OCI-M1 (cell line): Measurements from ENCODE around the gene MECR.

Experiments used
- DNase-seq: peaks from one replicate; lab custom pipeline; 2025; lab: John Stamatoyannopoulos, UW

MECR gene, protein sequence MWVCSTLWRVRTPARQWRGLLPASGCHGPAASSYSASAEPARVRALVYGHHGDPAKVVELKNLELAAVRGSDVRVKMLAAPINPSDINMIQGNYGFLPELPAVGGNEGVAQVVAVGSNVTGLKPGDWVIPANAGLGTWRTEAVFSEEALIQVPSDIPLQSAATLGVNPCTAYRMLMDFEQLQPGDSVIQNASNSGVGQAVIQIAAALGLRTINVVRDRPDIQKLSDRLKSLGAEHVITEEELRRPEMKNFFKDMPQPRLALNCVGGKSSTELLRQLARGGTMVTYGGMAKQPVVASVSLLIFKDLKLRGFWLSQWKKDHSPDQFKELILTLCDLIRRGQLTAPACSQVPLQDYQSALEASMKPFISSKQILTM

DNA sequence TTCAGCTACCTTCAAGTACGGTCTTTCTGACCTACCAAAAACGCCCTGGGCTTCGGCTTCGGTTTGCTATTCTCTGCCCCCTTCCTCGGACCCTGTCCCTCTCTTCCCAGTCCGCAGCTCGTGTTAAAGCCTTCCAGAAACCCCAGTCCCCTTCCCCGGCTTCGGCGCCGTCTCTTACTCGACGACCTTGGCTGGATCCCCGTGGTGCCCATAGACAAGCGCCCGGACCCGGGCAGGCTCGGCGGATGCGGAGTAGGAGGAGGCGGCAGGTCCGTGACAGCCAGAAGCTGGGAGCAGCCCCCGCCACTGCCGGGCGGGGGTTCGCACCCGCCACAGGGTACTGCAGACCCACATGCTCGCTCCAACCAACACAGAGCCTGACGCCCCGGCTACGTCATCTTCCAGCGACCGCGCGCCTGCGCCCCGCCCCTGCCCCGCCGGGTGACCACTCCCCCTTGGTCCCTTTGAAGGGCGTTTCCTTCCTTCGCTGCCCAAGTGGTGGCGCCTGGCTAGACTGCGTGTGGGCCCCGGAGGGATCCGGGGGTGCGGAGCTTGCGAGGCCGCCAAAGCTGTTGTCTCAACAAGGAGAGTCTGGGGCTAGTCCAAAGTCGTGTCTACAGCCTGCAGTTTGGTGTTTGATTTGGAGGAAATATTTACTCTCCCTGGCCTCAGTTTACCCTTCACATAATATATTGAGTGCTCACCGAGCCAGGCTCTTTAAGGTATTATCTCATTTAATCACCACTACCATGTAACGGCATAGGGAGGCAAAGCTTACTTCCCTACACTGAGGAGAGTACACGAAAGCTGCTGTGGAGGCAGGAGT is at the start of gene MECR:
Gene MECR, minus strand, starts transcription at position 382 of the 826 bp plus-strand sequence. Its CDS starts 28 bp downstream, at position 354.
- peak; percentile 95 for DNase-seq

DNA sequence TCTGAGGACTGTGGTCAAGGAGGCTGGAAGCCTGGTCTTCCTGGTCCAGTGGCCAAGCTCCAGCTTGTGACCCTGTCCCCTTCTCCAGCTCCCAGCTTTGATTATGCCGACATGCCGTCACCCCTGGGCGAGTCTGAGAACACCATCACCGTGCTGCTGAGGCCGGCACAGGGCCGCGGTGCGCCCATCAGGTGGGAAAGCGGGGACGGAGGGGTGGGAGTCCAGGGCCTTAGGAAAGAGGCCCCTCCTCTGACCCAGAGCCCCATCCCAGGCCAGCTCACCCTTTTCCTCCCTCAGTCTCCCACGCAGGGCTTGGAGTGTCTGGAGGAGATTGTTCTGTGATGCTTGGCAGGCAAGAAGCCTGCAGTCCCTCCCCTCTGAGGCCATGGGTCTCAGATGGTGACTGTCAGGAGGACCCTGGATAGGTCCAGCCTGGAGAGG is 49.2 kb upstream of the MECR start:
- DNase-seq = no peak

DNA sequence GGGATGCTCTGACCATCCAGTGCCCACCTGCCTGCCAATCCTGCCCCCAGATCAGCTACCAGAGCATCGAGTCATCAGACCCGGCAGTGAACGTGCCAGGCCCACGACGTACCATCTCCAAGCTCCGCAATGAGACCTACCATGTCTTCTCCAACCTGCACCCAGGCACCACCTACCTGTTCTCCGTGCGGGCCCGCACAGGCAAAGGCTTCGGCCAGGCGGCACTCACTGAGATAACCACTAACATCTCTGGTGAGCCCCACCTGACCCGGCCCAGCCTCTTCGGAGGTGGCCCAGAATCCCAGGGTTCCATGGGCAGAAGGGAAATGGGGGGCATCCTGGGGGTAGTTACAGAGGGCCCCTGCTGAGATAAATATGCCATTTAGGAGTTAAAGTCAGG is 48.7 kb upstream of the MECR start:
- no peak for DNase-seq

DNA sequence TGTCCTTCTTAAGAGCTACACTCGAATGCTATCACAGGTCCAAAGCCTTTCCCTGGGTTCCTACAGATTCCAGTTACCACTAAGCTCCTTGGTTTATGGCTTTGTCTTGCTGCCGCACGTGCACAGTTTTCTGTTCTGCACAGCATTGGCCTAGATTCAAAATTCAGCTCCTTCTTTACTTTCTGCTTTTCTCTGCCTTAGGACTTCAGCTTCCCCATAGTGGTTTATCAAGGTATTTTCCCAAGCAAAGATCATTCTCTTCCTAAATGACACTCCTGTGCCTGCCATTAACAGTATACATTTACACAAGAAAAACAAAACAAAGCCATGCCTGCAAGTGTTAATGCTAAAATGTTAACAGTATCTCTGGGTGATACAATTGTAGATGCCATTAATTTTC is 47.4 kb upstream of the MECR start:
- no peak for DNase-seq

DNA sequence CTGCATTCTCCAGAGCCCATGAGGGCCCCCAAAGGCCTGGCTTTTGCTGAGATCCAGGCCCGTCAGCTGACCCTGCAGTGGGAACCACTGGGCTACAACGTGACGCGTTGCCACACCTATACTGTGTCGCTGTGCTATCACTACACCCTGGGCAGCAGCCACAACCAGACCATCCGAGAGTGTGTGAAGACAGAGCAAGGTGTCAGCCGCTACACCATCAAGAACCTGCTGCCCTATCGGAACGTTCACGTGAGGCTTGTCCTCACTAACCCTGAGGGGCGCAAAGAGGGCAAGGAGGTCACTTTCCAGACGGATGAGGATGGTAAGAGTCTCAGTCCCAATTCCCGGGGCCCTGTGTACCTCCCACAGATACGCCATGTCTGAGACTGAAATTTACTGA is 44.7 kb upstream of the MECR start:
- no peak for DNase-seq

DNA sequence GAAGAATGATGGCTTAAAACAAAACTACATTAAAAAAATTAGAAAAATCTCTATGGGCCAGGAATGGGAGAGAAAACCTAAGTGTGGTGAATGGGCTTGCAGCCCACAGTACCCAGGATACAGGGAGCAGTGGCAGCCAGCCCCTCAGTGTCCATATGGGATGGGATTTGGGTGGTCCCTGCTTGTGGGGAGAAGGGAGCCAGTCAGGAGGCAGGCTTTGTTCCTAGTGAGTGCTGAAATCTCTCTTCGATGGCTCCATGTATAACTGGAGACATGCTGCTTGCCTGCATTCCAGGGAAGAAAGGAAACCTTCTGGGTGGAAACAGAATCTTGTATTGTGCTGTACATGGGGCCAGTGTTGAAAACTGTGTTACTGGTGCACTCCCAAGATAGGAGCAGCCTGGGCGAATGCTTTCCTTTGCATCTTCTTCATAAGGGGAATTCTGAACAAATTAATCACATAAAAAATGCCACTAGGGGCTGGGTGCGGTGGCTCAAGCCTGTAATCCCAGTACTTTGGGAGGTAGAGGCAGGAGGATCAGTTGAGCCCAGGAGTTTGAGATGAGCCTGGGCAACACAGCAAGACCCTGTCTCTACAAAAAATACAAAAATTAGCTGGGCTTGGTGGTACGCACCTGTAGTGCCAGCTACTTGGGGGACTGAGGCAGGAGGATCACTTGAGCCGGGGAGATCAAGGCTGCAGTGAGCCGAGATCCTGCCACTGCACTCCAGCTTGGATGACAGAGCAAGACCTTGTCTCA is 41.6 kb upstream of the MECR start:
- no peak for DNase-seq

GRCh38 chr1:29271724-29272123 is 41.0 kb upstream of the MECR start:
- DNase-seq = no peak

DNA sequence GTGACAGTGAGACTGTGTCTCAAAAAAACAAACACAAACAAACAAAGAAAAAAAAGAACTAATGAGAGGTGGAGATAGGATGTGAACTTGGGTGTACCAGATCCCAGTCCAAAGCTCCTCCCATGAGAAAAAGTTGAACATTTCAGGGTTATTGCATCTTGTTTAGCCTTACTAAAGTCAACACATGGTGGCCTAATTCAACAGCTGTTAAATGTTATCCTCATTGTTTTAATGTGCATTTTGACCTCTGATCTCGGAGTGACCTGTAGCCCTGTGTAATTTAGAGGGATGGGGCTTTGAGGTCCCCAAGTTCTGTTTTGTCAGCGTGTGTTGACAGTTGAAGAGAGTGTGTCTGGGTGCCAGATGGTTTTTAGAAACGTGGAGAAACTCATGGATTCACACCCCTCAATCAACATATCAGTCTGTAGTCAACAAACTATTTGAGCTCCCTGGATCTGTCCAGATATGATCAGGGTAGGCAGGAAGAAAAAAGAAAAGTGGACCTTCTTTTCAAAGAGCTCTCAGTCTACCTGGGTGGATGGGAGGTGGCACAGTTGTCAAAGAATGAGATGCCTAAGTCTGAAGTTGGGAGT is 40.3 kb upstream of the MECR start:
- DNase-seq = no peak

GRCh38 chr1:29269382-29269781 is 38.6 kb upstream of the MECR start:
- DNase-seq = no peak

DNA sequence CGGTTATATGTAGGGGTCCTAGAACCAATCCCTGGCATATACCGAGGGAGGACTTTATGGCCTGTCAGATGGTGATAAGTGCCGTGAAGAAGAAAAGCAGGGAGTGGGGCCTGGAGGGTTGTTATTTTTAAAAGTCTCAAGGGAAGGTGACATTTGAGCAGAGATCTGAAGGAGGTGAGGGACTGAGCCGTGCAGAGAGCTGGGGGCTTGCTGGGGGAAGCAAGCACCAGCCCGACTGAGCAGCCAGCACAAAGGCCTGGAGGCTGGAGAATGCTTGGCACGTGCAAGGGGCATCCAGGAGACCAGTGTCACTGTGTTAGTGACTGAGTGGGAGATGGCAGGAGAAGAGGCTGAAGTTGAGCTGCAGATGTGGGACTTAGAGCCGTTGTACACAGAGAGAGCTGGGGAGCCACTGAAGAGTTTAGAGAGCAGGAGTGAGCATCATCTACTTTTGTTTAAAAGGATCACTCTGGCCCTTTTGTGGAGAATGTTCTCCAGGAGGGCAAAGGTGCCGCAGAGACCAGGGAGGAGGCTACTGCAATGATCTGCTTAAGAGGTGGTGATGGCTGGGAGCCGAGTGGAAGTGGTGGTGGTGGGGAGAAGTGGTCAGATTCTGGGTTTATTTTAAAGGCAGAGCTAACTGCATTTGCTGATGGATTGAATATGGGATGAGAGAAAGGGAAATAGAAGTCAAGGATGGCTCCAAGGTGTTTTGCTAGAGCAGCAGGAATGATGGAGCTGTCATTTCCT is 36.8 kb upstream of the MECR start:
- no peak for DNase-seq

- DNase-seq = no peak
These were observed 36.2 kb upstream of the MECR start for GRCh38 chr1:29266912-29267311.

- peak; percentile 12 for DNase-seq
These were observed 34.1 kb upstream of the MECR start for GRCh38 chr1:29264773-29265389.

GRCh38 chr1:29260531-29260930 is 29.8 kb upstream of the MECR start:
- DNase-seq = no peak

- DNase-seq = peak; percentile 54
These were observed 29.2 kb upstream of the MECR start for GRCh38 chr1:29259802-29260441.

DNA sequence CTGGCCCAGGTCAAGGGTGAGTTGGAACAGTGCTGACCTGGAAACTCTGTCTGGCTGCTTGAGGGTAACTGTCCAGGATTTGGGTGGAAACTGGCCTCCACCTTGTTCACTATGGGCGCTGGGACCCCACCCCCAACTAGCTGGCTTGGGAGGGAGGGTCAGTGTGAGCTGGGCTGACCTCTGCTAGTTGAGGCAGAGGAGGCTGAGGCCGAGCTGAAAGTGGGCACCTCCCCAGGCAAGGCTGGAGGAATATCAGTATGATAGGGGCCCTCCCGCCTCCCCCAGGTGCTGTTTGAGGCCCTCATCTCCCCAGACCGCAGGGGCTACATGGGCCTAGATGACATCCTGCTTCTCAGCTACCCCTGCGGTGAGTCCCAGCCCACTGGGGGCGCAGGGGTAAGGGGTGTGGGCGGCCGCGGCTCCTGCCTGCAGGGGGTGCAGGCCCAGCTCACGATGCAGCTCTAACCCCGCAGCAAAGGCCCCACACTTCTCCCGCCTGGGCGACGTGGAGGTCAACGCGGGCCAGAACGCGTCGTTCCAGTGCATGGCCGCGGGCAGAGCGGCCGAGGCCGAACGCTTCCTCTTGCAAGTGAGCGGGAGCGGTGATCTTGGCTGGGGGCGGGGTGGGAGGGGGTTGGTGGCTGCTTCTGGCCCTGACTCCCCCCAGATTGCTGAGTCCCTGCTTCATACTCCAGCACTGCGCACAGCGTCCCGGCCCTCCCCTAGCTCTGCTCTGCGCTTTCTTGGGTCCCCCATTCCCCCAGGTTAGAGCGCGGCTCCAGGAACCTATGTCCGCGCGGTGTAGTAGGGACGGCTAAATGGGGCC is 28.5 kb upstream of the MECR start:
- DNase-seq = no peak

DNA sequence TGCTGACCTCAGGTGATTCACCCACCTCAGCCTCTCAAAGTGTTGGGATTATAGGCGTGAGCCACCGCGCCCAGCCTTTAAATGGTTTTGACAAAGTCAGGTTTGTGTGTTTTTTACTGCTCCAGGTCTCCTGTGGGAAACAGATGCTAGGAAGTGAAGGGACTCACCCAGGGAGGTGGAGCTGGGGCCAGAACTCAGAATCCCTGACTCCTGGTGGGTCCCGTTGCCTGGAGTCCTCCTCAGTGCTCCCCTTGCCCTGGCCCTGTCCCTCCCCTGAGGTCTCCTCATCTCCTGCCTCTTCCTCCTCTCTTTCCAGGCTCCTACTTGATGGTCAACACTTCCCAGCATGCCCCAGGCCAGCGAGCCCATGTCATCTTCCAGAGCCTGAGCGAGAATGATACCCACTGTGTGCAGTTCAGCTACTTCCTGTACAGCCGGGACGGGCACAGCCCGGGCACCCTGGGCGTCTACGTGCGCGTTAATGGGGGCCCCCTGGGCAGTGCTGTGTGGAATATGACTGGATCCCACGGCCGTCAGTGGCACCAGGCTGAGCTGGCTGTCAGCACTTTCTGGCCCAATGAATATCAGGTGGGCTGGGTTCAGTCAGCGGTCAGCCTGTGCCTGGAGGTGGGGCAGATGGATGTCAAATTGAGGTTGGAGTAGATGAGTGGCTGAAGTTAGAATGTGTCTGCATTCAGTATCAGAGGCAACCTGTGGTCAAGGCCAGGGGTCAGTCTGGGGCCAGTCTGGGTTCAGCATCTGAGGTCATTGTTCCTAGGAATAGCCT is 27.6 kb upstream of the MECR start:
- DNase-seq = no peak

DNA sequence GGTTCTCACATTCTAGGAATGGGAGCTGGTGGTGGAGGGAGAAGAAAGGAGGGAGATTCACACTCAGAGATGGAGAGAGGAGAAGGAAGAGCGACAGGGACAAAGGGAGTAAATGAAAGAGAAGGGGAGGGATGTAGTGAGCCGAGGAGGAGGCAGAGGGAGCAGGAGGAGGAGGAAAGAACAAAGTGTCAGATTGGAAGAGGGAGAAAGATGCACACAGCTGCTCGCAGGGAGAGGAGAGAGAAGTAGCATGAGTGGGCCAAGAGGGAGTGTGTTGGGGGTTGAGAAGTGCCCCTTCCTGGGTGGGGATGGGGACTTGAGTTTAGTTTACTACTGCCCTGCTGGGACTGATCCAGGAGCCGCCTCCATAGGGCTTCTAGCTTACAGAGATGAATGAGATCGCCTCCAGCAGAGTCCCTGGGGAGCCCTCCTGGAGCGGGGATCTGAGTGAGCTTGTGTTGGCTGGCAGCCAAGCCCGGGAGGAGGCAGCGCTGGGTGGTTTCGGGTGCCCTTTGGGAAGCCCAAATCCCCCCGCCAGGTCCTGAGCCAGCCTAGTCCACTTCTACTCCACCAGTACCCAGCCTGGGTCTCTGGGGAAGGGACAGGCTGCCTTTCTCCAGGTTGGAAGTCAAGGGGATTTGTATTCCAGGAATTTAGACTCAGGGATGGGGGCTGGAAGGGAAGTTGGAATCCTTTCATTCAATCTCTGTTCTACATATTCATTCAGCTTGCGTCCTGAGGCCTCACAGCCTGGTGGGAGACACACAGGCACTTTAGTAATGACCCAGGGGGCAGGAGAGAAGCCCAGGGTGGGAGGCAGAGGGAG is 26.5 kb upstream of the MECR start:
- no peak for DNase-seq

GRCh38 chr1:29256394-29256793 is 25.7 kb upstream of the MECR start:
- no peak for DNase-seq
